HG03457 (cell line): ENCODE results near the gene PACS1.

Experiments used
- ATAC-seq: cut with Tn5 transposase; IDR thresholded peaks from one replicate; pipeline ENCODE4 v1.9.1; 2021; ENCODE audit warnings: moderate number of reproducible peaks; ENCODE audit not compliant: unreplicated experiment

The PACS1 gene

GRCh38 chr11:66131937-66132632, 62.0 kb downstream of the PACS1 start:
- ATAC-seq = no peak

GRCh38 chr11:66133216-66133775, 63.2 kb downstream of the PACS1 start:
- no peak for ATAC-seq

GRCh38 chr11:66136752-66137123, 66.7 kb downstream of the PACS1 start:
- no peak for ATAC-seq

GRCh38 chr11:66139817-66140404, 69.8 kb downstream of the PACS1 start:
- no peak for ATAC-seq

- no peak for ATAC-seq
Observed at GRCh38 chr11:66142370-66143263, 72.5 kb downstream of the PACS1 start.

- no peak for ATAC-seq
Observed at GRCh38 chr11:66143264-66143566, 73.1 kb downstream of the PACS1 start.

GRCh38 chr11:66143996-66144678, 74.1 kb downstream of the PACS1 start:
- ATAC-seq = no peak

- no peak for ATAC-seq
Observed at GRCh38 chr11:66146074-66146473, 76.0 kb downstream of the PACS1 start.

GRCh38 chr11:66146940-66147339, 76.9 kb downstream of the PACS1 start:
- no peak for ATAC-seq

GRCh38 chr11:66150140-66150539, 80.1 kb downstream of the PACS1 start:
- no peak for ATAC-seq

- no peak for ATAC-seq
Observed at GRCh38 chr11:66150725-66151124, 80.7 kb downstream of the PACS1 start.

- ATAC-seq = no peak
Observed at GRCh38 chr11:66151273-66151672, 81.2 kb downstream of the PACS1 start.

GRCh38 chr11:66154109-66154508, 84.0 kb downstream of the PACS1 start:
- ATAC-seq = no peak

GRCh38 chr11:66155387-66156073, 85.5 kb downstream of the PACS1 start:
- ATAC-seq = no peak

- ATAC-seq = no peak
Observed at GRCh38 chr11:66157182-66157864, 87.3 kb downstream of the PACS1 start.

- ATAC-seq = no peak
Observed at GRCh38 chr11:66158156-66158555, 88.1 kb downstream of the PACS1 start.

GRCh38 chr11:66159324-66159984, 89.4 kb downstream of the PACS1 start:
- ATAC-seq = no peak

- no peak for ATAC-seq
Observed at GRCh38 chr11:66160709-66161108, 90.6 kb downstream of the PACS1 start.

- no peak for ATAC-seq
Observed at GRCh38 chr11:66168289-66168688, 98.2 kb downstream of the PACS1 start.
